IPS-18c (cell line): ENCODE results near the gene MAPK4.
"Not testable (repeated sequence)": the region's sequence is repeated elsewhere in the genome, so short reads cannot be mapped to it uniquely, and the experiment has no call there.

Source experiments
- H3K4me3 ChIP-seq: 2 replicates; pipeline ENCODE4 v1.7.0; 2013; ENCODE audit warnings: low read depth, mild to moderate bottlenecking, low read length, moderate library complexity; ENCODE audit not compliant: insufficient read depth
- H3K9me3 ChIP-seq: one replicate; pipeline ENCODE4 v1.6.1; 2013; ENCODE audit warnings: mild to moderate bottlenecking, low read length, moderate library complexity; ENCODE audit not compliant: control insufficient read depth, insufficient read depth

Gene MAPK4

DNA sequence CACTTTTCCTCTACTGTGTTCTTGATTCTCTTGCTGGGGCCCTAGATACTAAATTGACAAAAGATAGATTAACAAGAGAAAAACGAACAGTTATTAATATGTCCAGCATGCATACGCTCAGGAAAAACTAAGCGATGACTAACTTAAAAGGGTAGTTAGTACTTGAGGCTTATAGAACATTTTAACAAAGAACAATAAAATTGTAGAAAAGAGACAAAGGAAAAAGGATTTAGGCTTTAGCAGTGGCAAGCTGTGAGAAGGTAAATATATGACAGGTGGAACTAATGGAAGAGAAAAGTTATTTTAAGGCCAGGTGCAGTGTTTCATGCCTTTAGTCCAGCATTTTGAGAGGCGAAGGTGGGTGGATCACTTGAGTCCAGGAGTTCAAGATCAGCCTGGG lies 184.4 kb downstream of the MAPK4 start:
- Histone ChIP-seq H3K4me3 (no peak overlapping the region), H3K9me3 (no peaks in the 10 kb centered on the region)

GRCh38 chr18:50745945-50746344 lies 186.1 kb downstream of the MAPK4 start:
- Histone ChIP-seq H3K4me3 (no peak overlapping the region), H3K9me3 (no peaks in the 10 kb centered on the region)

- Histone ChIP-seq H3K9me3 (no peaks in the 10 kb centered on the region), H3K4me3 (peak overlapping the region; percentile 15; the same call in 1 of the 2 replicates)
These were observed 188.0 kb downstream of the MAPK4 start for GRCh38 chr18:50747849-50748242.

- peak overlapping the region; percentile 15; the same call in 1 of the 2 replicates for H3K4me3 ChIP-seq
- no peaks in the 10 kb centered on the region for H3K9me3 ChIP-seq
These were observed 188.6 kb downstream of the MAPK4 start for GRCh38 chr18:50748243-50749229.

DNA sequence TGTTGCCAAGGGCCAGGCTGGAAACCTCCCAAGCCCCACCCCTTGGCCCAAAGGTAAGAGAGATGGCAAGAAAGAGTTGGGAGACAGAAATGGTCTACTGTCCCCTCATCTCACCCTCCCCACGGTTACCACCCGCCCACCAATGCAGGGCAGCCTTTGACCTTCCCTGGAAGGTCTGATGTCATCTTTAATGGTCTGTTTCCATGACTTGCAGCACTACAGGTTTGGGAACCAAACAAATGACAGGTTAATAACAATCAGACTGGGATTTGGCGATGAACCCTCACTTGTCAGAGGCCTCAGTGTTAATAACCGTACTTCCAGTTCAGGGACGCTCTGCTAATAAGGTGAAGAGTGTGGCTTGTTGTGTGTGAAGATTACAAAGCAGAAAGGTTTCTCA lies 189.5 kb downstream of the MAPK4 start:
- Histone ChIP-seq H3K9me3 (no peaks in the 10 kb centered on the region), H3K4me3 (no peak overlapping the region)

DNA sequence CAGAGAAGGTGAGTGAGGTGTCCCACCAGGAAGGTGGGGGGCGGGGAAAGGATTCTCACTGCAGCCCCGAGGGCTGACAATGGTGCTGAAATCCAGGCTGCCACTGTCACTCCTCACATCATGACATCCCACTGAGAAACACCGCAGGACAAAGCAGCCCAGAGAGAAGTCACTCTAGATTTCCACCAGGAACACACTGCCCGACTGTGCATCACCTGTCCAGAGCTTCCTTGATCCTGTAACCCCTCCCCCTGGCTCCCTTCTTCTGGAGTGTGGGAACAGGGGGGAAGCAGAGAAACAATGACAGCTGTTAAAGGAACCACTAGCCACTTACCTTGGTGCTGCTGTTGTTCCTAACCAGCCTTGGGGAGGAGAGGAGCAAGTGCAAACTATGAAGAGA lies 190.1 kb downstream of the MAPK4 start:
- Histone ChIP-seq H3K9me3 (no peaks in the 10 kb centered on the region), H3K4me3 (no peak overlapping the region)

DNA sequence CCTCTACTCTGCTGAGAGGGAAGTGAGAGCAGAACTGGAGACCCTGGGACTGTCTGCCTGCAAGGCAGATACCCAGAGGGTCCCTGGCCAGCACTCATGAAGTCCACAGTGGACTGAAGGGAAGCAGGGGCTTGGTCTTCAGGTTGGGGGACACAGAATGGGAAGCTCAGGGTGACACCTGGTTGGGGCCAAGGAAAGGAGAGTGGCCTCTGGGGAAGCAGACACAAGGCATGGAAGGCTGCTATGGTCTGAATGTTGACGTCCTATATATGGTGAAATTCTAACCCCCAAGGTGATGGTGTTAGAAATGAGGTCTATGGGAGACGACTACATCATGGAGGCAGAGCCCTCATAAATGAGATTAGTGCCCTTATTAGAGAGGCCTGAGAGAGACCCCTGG lies 190.7 kb downstream of the MAPK4 start:
- Histone ChIP-seq H3K4me3 (no peak overlapping the region), H3K9me3 (no peaks in the 10 kb centered on the region)

GRCh38 chr18:50751490-50751889 lies 191.6 kb downstream of the MAPK4 start:
- Histone ChIP-seq H3K9me3 (no peaks in the 10 kb centered on the region), H3K4me3 (no peak overlapping the region)

- Histone ChIP-seq H3K4me3 (no peak overlapping the region), H3K9me3 (no peaks in the 10 kb centered on the region)
These were observed 192.1 kb downstream of the MAPK4 start for GRCh38 chr18:50751947-50752346.

- no peak overlapping the region for H3K4me3 ChIP-seq
- H3K9me3 ChIP-seq = no peaks in the 10 kb centered on the region
These were observed 193.4 kb downstream of the MAPK4 start for GRCh38 chr18:50753311-50753710.

DNA sequence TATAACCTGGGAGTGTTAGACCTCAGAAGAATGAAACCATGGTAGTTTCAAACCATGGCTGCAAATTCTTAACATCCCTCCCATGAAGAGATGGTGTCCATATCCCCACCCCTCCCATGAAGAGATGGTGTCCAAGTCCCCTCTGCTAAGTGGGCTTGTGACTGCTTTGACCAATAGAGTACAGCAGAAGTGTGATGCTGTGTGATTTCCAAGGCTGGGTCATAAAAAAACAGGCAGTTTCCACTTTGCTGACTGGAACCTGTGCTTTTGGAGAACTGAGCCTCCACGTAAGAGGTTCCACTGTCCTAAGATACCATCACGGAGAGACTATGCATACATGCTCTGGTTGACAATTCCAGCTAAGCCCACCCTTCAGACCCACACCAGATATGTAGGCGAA lies 194.4 kb downstream of the MAPK4 start:
- no peak overlapping the region for H3K4me3 ChIP-seq
- no peaks in the 10 kb centered on the region for H3K9me3 ChIP-seq

GRCh38 chr18:50757358-50757757 lies 197.5 kb downstream of the MAPK4 start:
- Histone ChIP-seq H3K4me3 (no peak overlapping the region), H3K9me3 (no peaks in the 10 kb centered on the region)

GRCh38 chr18:50769463-50769862 lies 209.6 kb downstream of the MAPK4 start:
- peaks cover 2% of the 10 kb centered on the region for H3K9me3 ChIP-seq
- H3K4me3 ChIP-seq = no peak overlapping the region

- Histone ChIP-seq H3K4me3 (no peak overlapping the region), H3K9me3 (no peaks in the 10 kb centered on the region)
These were observed 215.3 kb downstream of the MAPK4 start for GRCh38 chr18:50775207-50775606.

- H3K4me3 ChIP-seq = no peak overlapping the region
- H3K9me3 ChIP-seq = no peaks in the 10 kb centered on the region
These were observed 215.8 kb downstream of the MAPK4 start for GRCh38 chr18:50775726-50776125.

GRCh38 chr18:50776383-50776782 lies 216.5 kb downstream of the MAPK4 start:
- no peaks in the 10 kb centered on the region for H3K9me3 ChIP-seq
- H3K4me3 ChIP-seq = no peak overlapping the region

DNA sequence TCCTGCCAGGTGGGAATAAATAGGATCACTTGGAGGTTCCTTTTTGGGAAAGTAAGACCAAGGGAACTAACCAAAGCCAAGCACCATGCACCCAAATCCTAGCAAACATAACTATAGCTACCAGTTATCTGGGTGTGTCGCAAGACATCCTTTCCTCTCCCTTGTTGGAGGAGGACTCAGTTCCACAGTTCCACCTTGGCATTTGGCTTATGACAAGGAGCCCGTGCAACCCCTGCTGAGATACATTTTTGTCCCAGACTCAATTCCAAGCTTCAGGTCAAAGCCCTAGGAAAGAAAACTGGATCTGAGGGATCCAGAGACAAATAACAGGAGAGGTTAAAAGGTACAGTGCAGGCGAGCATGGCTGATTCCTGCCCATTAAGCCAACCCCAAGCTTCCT lies 219.1 kb downstream of the MAPK4 start:
- H3K9me3 ChIP-seq = not testable (repeated sequence)

More for the DNA sequence above, 219.1 kb downstream of the MAPK4 start:
- H3K4me3 ChIP-seq = not testable (repeated sequence)
